ENCODE measurements around the gene CHMP1A.
"Not testable (repeated sequence)": the region's sequence is repeated elsewhere in the genome, so short reads cannot be mapped to it uniquely, and the experiment has no call there.

The CHMP1A gene

DNA sequence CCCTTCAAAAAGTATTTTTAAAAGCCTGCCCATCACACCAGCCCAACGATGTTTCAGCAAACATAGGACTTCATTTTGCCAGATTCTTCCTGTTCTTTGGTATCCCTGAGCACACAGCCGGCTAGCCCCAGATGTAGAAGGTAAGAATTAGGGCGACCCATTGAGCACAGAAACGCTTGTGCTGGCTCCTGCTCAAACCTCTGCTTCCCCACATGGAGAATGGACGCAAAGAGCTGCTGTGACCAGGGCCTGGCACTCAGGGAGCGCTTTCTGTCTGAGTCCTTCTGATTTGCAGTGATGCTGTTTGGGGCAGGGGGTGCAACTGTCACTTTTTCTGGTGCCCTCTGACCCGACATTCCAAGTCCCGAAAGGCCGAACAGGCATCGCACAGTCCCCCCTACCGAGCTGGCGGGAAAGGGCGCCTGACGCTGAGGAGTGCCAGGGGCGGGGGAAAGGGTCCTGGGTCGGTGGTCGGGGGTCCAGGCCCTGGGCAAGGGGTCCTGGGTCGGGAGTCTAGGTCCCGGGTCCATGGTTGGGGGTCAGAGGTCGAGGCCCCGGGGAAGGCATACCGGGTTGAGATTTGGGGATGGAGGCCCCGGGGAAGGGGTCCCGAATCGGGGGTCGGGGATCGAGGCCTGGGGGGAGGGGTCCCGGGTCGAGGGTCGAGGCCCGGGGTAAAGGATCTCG, 930 bp downstream of the CHMP1A start:
- no peak for DNase-seq

DNA sequence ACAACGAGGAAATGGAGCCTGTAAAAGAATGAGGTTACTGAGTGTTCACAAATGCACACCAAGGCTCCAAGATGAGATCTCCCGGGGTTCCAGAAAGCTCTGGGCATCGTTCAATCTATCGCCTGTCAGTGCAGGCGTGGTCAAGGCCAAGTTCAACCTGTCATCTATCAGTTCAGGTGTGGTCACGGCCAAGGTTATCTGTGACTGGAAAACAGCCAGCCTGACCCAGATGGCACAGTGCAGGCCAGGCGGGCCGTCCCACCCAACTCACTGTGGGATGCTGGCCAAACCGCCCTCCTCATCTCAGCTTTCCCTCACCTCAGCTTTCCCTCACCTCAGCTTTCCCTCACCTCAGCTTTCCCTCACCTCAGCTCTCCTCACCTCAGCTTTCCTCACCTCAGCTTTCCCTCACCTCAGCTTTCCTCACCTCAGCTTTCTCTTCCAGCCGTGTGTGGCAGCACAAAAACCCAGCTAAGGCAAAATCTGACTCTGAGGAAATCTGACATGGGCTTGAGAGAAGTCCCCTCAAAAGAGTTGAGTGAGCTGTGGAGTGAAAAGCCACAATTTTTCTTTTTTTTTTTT, 2.4 kb downstream of the CHMP1A start:
- DNase-seq: no peak

DNA sequence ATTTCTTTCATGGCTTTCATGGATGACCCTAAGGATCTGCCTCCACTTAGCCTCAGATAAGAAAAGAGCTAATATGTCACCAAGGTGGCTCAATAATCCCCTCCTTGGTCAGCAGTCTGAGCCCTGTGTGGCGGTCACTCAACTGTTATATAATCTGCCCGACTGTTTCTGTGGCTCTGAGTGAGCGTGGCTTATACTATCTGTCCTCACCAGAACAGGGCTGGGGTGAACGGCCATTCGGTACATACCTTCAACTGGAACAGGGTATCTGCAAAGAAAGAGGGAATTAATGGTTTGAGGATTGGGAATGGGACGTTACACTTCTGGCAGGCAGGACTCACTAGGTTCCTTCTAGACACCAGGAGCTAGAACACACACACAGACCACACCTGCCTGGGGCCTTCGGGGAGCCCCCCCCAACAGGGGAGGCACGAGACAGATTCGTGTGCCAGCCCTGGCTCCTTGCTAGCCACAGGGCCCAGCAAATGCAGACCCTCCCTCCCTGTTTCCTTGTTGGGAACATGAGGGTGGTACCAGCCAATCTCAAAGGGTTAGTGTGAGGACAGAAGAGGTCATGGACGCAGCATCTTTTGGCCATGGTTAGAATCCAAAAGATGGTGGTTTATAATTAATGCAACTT, 3.7 kb downstream of the CHMP1A start:
- DNase-seq: no peak

DNA sequence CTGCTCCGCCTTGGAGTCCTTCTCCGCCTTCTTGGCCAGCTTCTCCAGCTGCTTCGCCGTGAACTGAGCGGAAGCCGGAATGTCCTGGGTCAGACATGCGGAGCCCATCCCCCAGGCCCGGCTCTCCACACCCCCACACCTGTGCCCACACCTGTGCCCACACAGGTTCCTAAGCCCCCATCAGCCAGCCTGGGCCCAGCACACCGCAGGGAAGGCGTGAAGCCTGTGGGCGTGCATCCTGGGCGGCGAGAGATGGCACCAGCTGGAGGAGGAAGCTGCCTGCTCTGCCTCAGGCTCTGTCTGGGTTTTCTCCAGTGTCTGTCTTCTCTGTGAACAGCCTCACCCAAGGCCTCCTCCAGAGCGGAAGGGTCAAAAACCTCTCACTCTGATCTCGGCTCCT, 5.9 kb downstream of the CHMP1A start:
- DNase-seq: no peak

DNA sequence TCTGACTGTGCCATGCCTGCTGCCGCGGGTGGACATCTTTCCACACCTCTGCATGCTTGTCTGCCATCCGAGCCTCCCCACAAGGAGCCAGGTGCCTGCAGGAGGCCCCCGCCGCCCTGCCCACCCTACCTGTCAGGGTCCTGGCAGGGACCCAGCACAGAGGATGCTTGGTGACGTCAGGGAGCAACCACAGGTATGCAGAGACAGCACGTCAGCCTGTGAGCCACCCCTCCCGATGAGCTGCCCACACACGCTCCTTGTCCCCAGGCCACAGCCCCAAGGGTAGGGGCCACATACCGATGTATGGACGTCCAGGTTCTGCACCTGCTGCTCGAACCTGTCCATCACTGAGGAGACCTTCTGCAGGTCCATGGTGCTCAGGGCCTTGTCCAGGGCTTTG, 10.6 kb downstream of the CHMP1A start:
- no peak for DNase-seq

DNA sequence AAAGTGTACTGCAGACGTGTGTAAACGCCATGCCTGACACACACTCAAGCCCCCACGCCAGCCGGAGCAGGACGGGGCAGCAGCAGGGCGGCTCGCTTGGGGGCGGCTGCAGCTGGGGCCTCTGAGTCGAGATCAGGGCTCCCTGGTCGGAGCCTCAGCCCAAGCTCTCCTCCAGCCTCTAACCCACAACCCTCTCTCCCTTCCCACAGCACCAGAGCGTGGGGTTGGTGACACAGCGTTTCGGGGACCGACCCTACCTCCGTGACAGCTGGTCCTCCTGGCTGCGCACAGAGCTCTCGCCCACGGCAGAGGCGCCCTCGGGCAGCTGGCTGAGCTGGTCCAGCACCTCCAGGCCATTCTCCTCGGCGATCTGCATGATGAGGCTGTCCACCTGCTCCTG, 11.2 kb downstream of the CHMP1A start:
- DNase-seq: no peak

DNA sequence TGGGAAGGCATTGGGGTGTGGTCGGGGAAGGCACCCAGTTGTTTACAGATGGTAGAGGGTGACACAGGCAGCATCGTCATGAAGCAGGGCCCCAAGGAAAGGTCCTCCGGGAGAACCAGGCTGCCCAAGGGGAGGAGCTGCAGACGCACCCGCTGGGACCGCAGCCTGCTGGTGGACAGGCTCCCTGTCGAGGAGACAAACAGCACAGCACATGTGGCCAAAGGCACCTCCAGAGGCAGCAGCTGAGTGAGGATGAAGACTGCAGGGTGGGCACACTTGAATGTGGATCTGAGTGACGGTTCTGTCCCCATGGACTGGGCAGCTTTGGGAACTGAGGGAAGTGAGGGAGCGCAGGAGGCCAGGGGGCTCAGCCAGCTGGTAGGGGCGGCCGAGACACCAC, 12.4 kb downstream of the CHMP1A start:
- no peak for DNase-seq

DNA sequence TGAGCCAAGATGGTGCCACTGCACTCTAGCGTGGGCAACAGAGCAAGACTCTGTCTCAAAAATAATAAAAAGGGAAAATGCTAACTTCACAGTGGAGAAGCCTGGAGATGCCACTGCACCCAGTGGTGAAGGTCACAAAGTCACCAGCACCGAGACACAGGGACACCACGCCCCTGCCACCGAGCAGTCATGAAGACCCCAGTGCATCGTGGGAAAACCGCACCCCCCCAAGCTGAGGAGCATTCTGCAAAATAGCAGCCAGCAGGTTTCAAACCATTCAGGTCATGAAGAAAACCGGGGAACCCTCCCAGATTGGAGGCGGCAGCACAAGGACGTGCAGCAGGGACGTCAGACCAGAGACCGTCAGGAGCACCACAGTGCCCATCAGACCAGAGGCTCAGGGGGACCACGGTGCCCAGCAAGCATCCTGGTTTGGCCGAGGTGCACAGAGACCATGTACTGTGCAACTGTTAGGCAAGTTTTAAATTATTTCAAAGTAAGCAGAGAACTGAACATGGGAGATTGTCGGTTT, 13.7 kb downstream of the CHMP1A start:
- no peak for DNase-seq

DNA sequence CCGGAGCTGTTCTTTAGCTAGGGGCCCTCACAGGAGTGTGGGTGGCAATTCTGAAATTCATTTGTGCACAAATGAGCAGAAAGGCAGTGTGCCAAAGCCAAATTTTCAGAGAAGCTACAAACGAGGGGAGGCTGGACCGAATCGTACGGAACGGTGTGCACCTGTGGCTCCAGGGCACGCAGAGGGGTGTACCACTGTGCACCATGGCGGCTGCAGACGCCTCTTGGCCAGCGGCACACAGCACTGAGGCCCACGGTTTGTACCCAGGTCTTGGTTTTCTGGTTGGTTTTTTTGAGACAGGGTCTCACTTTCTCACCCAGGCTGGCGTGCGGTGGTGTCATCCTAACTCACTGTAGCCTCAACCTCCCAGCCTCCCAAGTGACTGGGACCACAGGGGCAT, 14.9 kb downstream of the CHMP1A start:
- DNase-seq: no peak

DNA sequence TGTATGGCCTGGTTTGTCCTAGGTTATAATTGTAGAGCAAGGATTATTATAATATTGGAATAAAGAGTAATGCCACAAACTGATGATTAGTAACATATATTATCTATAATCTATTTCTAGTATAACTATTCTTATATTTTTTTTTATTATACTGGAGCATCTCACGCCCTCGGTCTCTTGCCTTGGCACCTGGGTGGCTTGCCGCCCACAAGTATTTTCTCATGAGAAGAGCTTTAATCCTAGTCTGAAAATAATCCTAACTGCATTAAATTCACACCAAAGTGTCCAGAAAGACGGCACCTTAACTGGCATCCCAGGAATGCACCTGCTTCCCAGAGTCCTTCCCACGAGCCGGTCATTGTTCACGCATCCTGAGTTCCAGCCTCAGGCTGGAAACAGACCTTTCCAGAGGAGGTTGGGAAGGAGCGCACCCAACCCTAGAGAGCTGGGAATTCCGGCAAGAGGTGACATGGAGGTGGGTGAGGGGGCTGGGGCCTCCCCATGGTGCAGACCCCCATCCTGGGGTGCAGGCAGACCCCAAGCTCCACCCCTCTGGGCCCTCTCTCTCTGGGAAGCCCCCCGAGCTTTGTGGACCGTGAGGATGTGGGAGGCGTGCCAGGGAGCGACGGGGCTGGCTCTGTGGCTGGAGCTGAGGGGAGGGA, 15.9 kb downstream of the CHMP1A start:
- DNase-seq: no peak

DNA sequence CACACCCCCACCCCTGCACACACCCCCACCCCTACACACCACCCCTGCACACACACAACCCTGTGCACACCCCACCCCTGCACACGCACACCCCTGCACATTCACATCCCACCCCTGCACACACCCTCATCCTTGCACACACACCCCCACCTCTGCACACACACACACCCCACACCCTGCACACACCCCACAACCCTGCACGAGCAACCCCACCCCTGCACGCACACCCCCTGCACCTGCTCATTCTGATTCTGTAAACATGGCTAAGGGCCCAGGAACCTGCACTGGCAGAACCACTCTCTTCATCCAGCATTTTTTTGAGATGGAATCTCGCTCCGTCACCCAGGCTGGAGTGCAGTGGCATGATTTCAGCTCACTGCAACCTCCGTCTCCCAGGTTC, 18.1 kb downstream of the CHMP1A start:
- no peak for DNase-seq

DNA sequence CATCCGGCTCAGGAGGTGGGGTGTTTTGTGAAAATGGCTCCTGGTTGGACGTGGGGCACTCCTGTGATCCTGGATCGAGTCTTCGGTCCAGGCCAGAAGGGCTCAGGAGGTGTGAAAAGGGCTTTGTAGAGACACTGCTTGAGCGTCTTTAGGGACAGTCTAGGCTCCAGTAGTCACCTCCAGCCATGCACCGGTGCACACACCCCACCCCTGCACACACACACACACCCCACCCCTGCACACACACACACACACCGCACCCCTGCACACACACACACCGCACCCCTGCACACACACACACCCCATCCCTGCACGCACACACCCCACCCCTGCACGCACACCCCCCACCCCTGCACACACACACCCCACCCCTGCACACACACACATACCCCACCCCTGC, 19.1 kb downstream of the CHMP1A start:
- no peak for DNase-seq

DNA sequence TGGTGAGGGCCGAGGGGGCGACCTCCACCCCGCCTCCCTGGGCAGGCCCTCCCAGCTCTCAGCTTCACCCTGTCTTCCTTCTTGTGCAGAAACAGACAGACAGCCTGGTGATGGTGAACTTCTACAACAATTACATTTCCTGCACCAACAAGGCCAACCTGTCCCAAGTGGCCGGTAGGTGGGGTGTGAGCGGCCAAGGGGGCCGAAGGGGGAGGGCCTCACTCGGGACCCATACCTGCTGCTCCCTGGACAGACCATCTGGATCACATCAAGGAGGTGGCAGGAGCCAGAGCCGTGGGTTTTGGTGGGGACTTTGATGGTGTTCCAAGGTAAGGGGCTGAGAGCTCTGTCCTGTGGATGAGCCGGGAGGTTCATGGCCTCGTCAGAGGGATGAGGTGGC, 20.1 kb downstream of the CHMP1A start:
- DNase-seq: no peak

DNA sequence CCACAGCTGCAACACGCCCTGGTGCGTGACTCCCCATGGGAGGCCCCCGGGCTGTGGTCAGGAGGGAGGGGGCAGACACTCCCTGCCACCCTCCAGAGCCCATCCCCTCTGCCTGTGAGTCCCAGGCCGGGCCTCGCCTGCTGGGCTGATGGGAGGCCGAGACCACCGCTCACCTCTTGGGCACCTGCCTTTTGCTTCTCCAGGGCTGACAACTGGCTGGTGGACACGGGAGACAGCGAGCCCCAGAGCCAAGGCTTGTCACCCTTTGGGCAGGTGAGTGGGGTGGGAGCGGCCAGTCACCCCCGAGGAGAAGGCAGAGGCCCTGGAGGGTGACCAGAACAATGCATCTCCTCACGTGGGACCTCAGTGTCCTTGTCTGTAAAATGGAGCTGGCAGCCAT, 20.8 kb downstream of the CHMP1A start:
- DNase-seq: no peak

DNA sequence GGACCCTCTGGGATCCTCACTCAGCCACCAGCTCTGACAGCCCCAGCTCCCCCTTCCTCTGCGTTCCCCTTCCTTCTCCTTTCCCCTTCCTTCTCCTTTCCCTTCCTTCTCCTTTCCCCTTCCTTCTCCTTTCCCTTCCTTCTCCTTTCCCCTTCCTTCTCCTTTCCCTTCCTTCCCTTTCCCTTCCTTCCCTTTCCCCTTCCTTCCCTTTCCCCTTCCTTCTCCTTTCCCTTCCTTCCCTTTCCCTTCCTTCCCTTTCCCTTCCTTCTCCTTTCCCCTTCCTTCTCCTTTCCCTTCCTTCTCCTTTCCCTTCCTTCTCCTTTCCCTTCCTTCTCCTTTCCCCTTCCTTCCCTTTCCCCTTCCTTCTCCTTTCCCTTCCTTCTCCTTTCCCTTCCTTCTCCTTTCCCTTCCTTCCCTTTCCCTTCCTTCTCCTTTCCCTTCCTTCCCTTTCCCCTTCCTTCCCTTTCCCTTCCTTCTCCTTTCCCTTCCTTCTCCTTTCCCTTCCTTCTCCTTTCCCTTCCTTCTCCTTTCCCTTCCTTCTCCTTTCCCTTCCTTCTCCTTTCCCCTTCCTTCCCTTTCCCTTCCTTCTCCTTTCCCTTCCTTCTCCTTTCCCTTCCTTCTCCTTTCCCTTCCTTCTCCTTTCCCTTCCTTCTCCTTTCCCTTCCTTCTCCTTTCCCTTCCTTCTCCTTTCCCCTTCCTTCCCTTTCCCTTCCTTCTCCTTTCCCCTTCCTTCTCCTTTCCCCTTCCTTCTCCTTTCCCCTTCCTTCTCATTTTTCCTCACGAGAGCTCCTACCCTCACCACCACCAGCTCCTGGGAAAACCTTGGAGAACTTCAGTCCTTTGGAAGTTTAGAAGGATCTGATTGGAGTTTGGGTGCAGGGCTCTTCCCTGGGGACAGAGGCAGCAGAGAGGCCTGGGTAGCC, 22.8 kb downstream of the CHMP1A start:
- not testable (repeated sequence) for DNase-seq

DNA sequence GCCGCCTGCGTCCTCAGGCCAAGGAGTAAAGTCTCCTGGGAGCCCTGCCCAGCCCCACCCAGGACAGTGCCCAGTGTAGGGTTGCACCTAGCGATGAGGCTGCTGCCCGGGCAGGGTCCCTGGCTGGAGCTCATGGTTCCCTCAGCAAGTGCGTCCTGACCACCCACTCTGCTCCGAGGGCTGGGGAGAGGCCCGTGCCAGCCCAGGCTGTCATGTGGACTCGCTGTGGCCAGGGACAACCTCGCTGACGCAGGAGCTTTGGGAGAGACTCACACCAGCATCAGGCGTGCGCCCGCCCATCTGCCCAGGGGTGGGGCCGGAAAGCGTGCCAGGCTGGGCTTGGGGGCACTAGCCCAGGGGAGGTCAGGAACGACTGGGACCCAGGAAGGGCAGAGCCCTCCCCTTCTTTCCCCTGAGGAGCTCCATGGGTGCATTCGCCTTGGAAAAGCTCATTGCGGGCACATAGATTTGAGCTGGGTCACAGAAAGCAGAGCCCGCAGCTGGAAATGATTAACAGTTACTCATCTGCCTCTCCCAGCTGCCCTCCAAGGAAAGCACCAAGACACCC, 24.4 kb downstream of the CHMP1A start:
- no peak for DNase-seq

DNA sequence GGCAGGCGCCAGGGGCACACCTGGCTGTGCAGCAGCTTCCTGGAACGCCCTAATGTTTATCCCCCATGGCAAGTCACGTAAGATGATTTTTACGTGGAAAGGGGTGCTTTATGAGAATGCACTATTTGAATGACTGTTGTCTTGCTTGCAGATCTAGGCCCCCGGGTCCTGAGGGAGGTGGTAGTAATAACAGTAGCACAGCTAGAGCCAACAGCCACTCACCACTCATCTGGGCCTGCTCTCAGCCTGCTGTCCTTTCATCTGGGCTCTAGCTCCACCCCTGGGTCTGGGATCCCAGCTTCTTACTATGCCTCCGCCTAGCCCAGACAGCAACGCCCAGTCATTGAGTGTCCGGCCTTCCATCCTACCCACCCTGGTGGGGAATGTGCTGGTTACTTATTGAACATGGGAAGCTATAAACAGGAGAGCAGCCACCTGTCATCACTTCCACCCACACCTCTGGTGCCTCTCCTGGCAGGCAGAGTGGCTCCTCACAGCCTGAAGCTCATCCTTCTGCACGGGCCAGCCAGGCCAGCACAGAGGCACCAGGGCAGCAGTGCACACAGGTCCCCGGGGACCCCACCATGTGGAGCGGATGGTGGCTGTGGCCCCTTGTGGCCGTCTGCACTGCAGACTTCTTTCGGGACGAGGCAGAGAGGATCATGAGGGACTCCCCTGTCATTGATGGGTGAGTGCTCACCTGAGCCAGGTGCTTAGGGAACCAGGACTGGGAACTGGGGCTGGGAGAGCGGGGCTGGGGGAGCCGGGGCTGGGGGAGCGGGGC, 27.5 kb downstream of the CHMP1A start:
- DNase-seq: no peak

DNA sequence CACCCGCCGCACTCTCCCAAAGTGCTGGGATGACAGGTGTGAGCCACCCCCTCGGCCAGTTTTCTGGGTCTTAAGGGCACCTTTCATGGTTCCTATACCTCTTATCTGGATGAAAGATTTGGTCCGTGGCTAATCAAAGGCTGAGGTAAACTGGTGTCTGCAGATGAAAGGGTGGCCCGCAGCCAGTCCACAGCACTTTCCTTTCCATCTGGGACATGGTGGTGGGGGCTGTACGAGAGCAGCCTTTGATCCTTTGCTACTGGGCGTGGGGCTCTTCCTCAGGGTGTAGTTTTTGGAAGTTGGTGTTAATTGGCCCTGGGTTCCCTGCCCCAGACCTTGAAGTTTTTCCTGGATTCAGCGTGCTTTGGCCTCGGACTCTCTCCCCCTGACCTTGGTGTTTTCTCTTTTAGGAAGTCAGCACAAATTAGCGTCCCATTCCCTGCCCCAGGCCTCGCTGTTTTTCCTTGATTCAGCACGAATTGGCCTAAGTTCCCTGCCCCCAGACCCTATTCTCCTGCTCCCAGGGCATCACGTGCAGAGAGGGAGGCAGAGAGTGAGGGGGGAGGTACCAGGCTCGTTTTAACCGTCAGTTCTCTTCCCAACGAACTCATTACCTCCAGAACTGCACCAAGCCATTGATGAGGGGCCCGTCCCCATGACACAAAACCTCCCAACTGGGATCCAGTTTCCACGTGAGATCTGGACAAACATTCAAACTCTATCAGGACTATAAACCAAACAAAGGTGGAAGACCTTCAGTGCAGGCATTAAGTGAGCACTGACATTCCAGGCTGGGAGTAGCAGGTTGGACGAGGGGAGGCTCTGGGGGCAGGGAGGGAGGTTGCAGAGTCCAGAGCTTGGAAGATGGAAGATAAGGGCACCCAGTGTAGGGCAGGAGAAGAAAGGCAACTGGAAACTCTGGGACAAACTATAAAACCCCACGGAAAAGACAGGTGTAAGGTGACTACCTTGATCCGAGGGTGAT, 32.4 kb downstream of the CHMP1A start:
- no peak for DNase-seq

DNA sequence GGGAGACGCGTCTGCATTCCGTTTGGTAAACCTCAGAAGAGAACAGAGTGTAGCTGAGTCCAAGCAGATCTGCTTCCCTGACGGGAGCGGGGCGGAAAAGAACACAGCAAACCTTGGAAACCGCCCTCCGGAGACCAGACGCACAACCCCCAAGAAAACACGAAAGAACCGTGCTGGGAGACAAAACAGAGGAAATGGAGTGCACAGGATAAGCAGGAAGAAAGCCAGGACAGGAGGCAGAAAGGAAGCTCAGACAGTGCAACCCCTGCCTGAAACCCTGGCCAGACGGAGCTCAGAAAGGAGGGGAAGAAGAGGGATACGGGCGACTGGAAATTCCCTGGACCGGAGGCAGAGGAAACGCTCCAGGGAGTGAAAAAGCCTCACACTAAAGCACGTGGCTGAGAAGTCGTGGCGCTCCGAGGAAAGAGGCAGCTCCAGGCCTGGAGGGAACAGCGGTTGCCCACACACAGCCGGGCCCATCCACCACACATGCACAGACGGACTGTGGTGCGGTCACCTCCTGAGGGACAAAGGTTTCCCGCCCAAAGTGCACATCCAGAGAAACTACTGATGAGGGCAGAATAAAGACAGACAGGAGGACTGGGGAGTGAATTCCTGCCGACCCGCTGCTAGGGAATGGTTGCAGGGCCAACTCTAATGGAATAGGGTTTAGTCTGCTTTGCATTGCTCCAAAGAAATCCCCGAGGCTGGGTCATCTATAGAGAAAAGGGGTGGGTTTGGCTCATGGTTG, 33.8 kb downstream of the CHMP1A start:
- no peak for DNase-seq

All from DMS153 (cell line).